HG03039 (cell line): ENCODE measurements around the gene ZNF716.
"Not testable (repeated sequence)": the region's sequence is repeated elsewhere in the genome, so short reads cannot be mapped to it uniquely, and the experiment has no call there.

Source experiments
- ATAC-seq: cut with Tn5 transposase; IDR thresholded peaks from one replicate; pipeline ENCODE4 v1.9.1; 2021; ENCODE audit warnings: mild to moderate bottlenecking, moderate library complexity; ENCODE audit not compliant: unreplicated experiment

Gene ZNF716

DNA sequence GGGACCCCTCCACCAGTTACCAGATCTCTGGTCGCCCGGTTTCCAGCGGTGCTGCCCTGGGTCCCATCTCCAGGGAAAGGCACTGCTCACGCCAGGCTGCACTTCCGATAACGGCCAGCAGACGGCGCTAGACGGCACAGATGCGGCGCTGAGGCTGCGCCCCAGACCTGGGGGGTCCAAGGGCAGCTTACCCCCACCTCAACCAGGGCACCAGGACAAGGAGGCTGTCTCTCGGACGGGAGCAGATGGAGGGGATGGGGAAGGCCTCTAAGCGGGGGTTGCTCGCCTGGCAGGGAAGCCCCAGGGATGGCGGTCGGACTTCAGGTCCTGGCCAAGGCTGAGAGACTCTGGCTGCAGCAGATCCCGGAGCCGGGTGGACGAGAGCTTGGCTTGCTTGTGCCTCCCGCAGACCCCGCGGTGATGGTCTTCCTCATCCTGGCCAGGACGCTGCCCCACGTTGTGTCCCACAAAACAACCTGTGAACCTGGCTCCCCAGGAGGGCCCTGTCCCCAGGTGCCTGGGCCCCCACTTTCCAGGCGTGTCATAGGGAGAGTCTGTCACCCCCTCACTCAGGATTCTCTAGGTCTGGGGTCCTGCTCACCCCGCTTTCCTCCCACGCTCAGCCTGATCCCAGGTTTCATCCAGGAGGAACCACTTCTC lies 23.9 kb upstream of the ZNF716 start:
- no peak for ATAC-seq

DNA sequence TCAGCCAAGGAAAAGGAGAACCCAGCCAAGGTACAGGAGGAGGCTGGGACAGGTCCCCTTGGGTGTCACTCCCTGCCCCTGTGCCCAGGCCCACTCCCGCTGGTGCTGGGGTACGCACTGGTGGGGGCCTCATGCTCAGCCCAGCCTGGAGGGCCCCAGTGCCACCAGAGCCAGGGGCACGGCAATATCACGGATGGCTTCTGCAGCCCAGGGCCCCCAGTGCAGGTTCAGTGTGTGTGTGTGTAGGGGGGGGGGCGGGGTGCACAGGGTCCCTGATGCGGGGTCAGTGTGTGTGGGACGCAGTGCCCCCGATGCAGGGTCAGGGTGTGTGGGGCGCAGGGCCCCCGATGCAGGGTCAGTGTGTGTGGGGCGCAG lies 23.4 kb upstream of the ZNF716 start:
- ATAC-seq, result no peak

DNA sequence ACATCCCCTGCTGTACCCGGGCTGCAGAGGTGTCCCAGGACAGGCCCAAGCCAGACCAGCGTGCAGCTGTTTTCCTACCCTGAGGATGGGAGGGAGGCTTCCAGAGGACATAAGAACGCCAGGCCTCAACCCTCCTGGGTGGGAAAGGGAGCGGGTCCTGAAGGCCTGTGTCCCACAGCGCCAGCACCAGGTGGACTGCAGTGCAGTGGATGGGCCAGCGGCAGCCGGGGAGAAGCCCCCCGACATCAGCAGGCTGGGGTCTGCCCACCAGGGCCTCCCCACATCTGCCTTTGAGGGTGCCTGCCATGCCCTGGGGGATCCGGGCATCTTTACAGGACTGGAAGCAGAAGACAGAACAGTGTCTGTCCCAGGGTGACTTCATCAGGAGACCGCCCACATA lies 22.8 kb upstream of the ZNF716 start:
- ATAC-seq, result no peak

DNA sequence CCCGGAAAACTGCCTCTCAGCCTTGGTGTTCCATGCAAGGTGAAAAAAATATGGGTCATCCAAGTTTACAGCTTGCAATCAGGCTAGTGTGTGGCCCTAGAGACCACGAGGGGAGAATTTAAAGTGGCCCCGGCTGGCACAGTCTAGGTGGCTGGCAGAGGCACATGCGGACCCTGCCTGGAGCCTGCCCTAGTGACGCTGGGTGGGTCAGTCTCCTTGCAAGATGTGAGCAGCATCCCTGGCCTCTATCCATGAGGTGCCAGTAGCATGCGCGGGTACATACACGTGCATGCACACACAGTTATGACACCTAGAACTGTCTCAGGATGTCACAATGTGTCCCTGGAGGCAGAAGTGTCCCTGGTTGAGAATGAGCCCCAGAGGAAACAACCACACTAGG lies 22.4 kb upstream of the ZNF716 start:
- no peak for ATAC-seq

DNA sequence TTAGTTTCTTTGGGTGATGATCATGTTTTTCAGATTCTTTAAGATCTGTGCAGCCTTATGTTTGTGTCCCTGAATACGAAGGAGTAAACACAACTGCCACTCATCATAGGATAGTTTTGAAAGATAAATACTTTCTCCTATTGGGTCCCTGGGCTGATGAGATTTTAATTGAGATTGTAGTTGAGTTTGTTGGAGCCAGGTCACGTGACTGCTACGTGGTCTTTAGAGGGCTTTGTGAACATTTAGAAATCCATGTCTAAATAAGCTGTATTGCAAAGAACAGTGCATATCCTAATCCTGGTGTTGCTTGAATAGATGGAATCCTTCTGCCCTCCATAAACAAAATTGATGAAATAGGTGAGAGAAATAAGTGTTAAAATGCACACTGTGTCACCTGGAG lies 17.4 kb upstream of the ZNF716 start:
- ATAC-seq, result no peak

DNA sequence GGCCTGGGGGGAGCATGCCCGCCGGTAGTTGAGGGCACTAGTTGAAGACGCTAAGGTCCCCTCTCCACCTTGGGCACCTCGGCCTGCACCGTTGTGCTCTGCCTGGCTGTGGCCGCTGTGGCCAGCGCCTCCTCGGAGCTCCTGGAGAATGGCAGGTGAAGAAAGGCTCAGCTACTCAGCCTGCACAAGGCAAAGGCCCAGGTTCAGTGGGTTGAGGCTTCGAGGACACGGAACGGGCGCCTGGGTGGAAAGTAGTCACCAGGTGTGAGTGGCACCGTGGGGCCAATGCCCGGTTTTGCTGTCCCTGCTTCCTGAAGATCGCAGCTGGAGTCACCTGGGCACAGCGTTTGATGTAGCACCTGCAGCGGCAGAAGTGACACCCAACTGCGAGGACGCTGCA lies 12.4 kb upstream of the ZNF716 start:
- no peak for ATAC-seq

DNA sequence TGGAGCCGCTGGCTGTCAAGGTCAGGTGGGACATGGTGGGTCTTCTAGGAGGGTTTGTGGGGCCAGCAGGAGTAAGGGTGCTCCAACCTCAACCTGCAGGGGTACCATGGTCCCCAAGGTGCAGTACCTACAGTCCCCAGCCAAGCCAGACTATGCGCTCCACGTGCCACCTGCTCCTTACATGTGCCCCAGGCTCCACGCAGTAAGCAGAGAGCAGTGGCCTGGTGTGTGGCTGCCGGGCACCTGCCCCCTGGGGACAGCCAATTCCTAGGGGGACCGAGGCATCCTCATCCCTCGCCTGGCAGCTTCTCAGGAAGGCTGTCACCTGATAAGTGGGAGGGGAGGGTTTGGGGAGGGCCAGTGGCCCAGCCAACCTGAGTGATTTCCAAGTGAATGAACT lies 11.7 kb upstream of the ZNF716 start:
- ATAC-seq, result no peak

DNA sequence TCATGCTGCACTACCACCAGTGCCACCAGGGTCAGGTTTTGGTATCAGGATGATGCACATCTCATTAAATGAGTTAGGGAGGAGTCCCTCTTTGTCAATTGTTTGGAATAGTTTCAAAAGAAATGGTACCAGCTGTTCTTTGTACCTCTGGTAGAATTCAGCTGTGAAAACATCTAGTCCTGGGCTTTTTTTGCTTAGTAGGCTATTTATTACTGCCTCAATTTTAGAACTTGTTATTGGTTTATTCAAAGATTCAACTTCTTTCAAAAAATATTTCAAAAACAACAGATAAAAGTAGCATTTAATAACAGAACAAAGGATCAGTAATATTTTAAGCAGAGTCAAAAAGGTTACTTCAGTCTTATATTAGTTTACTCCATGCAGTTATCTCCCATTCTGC lies 6.4 kb upstream of the ZNF716 start:
- ATAC-seq, result no peak

DNA sequence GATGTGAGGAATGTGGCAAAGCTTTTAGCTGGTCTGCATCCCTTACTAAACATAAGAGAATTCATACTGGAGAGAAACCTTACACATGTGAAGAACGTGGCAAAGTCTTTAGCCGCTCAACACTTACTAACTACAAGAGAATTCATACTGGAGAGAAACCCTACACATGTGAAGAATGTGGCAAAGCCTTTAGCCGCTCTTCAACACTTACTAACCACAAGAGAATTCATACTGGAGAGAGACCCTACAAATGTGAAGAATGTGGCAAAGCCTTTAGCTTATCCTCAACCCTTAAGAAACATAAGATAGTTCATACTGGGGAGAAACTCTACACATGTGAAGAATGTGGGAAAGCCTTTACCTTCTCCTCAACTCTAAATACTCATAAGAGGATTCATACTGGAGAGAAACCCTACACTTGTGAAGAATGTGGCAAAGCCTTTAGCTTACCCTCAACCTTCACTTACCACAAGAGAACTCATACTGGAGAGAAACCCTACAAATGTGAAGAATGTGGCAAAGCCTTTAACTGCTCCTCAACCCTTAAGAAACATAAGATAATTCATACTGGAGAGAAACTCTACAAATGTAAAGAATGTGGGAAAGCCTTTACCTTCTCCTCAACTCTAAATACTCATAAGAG lies 19.3 kb downstream of the ZNF716 start:
- not testable (repeated sequence) for ATAC-seq

DNA sequence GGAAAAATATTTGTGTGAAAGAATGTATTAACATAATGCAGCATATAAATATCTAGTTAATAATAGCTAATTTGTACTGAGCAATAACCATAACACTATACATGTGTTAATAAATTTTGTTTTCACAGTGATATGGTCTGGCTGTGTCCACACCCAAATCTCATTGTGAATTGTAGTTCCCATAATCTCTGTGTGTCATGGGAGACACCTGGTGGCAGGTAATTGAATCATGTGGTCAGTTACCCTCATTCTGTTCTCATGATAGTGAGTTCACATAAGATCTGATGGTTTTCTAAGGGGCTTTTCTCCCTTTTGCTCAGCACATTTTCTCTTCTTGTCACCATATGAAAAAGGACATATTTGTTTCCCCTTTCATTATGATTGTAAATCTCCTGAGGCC lies 30.3 kb downstream of the ZNF716 start:
- not testable (repeated sequence) for ATAC-seq

DNA sequence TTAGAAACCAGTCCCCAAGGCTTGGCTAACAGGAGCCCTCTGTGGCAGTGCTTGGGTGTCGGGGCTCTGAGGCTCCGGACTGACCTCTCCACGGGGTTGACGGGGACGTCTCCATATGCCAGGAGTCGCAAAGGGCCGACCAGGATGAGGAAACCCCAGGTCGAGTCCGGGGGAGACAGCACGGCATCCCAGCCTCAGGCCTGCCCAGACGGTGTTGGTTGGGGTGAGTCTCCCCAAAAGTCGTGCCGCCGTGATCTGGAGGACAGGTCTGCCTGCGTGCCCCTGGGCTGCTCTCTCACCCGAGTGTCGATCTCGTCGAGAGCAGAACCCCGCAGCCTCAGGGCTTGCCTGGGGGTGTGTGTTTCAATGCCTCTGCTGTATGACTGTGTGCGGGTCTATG lies 35.0 kb downstream of the ZNF716 start:
- ATAC-seq, result not testable (repeated sequence)

DNA sequence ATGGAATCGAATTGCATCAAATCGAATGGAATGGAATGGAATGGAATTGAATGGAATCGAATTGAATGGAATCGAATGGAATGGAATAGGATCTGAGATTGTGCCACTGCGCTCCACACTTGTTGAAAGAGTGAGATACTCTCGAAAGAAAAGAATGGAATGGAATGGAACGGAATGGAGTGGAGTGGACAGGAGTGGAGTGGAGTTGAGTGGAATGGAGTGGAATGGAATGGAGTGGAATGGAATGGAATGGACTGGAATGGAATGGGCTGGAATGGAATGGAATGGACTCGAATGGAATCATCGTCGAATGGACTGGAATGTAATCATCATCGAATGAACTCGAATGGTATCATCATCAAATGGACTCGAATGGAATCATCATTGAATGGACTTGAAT lies 38.0 kb downstream of the ZNF716 start:
- no peak for ATAC-seq

DNA sequence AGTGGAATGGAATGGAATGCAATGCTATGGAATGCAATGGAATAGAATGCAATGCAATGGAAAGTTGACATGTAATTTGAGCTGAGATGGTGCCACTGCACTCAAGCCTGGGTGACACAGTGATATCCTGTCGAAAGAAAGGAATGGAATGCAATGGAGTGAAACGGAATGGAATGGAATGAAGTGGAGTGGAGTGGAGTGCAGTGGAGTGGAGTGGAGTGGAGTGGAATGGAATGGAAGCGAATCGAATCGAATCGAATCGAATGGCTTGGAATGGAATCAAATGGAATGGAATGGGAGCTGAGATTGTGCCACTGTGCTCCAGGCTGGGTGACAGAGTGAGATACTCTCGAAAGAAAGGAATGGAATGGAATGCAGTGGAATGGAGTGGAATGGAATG lies 45.1 kb downstream of the ZNF716 start:
- ATAC-seq, result not testable (repeated sequence)

DNA sequence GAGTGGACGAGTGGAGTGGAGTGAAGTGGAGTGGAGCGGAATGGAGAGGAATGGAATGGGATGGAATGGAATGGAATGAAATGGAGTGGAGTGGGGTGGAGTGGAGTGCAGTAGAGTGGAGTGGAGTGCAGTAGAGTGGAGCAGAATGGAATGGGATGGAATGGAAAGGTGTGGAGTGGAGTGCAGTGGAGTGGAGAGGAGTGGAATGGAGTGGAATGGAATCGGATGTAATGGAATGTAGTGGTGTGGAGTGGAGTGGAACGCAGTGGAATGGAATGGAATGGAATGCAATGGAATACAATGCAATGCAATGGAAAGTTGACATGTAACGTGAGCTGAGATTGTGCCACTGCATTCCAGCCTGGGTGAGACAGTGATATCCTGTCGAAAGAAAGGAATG lies 46.4 kb downstream of the ZNF716 start:
- ATAC-seq, result no peak

DNA sequence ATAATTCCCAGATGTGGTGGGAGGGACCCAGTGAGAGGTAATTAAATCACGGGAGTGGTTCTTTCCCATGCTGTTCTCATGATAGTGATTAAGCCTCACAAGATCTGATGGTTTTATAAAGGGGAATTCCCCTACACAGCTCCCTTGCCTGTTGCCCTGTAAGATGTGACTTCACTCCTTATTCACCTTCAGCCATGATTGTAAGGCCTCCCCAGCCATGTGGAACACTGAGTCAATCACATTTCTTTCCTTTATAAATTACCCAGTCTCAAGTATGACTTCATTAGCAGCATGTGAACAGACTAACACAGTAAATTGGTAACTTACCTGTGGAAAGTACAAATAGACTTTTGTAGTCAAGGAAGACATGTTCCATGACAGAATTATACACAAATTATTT lies 55.2 kb downstream of the ZNF716 start:
- ATAC-seq, result no peak
